Stimulated activated CD8-positive, alpha-beta memory T cell treated with anti-CD3 and anti-CD28 coated beads, Interleukin-4, amount 100 ng/mL, for 4 hours (primary cell): ENCODE results near the gene BHLHE41.

Experiments used
- DNase-seq, 2 donors: peaks; one replicate each; pipeline ENCODE4 v3.0.0-alpha.2; 2020; ENCODE audit warnings: low read depth in 2 of 2, low spot score in 1 of 2

The BHLHE41 gene

DNA sequence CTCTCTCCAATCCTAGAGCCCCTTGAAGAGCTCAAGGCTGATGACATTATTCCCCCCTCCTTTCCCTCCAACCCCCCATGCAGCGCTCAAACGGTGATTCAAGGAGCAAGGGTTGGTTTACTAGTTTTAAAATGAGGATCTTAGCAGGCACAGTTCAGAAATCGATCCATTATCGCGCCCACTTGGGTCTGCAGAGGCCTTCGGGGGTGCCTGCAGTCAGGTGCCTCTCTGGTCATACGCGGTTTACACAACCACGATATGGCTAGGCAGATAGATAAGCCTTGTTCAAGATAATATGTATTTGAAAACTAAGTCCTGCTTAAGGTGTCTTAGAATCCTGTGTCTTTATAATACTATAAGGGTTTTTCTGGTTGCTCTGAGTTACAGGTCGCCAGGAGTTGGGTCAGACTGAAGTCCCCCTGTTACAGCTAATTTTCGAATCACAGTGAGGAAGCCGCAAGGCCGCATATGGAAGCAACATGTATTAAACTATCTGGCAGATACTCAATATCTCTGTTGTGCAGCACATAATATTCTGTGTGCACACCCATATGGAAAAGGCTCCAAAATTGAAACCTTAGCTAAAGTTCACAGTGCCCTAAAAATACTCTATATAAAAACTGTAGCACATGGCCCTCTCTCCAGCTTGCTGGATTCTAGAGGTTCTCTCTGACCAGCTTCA, 10.0 kb downstream of the BHLHE41 start:
- no peak for DNase-seq

DNA sequence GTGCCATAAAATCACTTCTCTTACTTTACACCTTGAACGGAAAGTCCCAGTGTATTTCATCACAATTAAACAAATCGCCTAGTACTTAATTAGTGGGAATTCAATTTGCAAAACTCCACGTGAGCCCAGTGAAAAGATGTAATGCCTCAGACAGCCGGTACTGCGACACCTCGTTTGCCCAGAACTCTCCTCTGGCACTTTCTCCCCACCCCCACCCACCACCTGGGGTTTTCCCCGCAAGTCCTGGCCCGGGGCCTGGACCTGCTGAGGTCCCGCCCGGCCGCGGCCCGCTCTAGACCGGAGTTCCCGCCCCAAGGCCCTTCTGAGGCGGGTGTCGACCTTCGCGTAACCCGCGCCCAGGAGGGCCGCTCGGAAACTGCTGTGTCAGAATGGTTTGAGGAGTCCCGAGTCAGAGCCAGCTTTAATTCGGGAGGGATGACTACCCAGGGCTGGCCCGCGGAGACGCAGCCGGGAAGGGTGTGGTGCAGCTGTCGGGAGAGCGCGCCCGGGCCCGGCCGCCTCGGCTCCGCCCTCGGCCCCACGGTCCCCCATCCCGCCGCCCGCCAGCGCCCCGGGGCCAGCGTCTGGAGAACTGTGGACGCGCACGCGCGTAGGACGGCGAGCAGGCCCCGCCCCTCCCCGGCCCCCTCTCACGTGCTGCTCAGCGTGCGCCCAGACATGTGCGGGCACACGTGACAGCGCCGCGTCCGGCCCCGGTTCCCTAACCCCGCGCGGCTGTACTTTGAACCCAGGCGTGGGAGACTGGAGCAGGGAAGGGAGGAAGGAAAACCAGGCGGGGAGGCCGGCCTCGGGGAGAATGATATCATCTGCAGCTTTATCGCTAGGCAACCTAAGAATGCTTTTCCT, 10.8 kb downstream of the BHLHE41 start:
- DNase-seq, result peak; percentile 39 to 66

DNA sequence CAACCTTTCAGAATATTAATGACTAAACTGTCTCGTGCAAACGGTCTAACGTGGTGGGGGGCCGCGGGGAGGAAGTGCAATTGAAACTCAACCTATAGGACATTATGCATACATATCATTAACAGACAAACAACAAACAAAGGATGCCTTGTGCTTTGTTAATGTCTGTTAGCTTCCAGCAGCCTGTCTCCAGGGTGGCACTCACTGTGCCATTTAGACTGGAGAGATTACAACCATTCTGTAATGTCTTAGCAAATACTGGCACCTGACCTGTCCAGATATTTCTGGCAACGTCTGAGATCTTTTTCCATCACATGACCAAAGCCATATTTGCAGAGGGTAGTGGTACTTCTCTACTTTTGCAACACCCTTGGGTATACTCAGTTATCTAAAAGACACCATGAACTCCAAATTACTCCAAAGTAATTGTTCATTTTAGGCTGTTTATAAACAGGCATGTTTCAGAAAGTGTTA, 11.6 kb downstream of the BHLHE41 start:
- no peak for DNase-seq

DNA sequence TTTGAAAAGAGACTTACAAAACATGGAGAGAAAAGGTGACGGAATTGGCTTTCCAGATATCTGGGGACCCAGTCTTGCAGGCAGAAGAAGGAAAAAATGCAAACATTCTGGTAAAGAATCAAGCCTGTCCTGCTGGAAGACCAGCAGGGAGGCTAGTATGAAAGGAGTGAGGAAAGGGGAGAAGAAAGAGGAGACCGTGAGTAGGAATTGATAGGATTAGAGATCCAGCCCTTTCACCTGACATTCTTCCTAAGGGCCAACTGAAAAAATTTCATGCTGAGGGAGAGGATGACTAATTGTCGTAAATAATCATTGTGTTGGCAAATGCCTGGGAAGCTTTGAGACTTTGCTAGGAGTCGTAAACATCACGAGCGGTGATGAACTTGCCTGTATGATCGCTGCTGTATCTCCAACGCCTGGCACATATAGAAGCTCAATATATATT, 12.1 kb downstream of the BHLHE41 start:
- no peak for DNase-seq

DNA sequence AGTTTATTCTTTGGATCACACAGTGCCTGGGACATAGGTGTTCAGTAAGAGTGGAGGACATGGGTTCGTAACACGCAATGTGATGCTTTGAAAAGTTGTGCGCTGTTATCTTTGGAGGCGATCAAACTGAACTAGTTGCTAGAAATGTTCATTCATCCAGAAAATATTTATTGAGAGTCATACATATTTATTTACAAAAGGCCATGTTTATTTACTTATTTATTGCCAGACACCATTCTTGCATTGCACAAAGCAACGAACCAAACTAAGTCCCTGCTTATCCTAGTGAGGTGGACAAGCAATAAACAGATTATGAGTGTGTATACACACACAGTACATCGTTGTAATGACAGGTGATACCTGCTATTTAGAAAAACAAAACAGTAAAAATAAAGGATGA, 12.6 kb downstream of the BHLHE41 start:
- no peak for DNase-seq

DNA sequence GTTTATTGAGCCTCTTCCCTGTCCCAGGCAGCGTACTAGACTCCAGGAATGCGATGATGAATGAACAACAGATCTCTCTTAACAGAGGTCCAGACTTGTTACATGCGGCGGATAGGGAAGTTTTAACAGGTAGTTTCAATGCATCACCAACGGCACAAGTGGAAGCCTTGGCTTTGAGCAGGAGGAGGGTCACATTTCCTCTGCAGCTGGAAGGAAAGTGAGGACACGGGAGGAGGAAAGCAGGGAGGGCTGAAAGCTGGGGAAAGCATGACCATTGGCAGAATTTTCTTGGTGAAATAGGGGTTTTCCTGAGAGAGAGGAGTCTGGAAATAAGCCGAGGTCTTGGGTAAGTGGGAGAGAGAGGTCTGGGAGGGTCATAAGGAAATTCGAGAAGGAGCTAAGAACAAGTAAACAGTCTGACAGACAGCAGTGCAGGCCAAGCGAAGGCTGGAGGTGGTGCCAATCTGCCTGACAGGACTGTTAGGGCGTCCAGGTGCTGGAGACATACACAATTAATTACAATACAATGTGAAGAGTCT, 15.4 kb downstream of the BHLHE41 start:
- DNase-seq, result no peak

DNA sequence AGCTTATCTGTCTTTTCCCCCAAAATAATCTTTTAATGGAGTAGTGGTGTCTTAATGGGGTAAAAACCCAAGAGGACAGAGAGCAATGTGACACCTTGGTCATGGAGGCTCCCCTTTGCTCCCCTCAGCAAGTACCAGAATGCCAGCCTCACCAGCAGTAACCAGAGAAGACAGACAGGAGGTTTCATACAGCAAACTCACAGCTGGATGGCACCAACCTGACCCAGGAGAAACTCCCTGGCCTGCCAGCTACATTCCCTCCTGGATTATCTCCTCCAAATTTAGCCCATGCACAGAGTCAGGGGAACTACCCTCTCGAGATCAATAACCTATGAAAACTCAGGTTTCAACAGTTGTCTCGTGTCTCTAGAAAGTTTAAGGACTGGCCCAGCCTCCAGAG, 15.9 kb downstream of the BHLHE41 start:
- no peak for DNase-seq

DNA sequence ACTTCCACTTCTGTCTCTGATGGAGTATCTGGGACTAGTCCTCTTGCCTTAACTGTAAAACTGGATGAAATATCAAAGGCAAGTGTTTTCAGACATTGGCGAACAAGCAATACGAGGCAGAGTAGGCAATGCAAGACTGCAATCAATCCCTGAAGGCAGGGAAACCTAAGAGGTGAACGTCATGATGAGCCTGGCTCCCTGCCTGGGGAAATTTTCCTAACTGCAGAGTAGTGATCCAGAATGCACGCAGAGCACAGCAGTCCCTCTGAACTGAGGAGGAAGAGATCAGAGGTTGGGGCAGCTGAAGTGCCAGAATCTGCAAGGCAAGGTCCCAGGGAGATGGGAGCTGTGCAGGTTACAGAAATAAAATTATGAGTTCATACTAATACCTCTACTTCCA, 18.5 kb downstream of the BHLHE41 start:
- DNase-seq, result no peak

DNA sequence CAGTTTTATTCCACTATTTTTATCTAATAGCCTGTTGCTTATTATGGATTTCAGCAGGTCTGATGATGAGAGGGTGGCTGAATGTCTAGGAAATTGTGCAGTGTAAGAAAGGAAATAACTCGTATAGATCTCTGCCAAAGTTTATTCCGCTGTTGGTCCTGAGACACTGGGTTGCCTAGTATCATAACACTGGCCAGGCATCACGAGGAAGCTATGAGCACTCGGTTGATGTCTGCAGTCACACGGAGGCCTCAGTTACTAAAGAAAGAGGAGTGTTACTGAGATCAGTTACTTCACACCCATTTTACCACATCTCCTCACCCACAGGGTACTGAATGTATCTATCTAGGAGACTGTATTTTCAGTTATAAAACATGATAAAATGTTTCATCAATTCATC, 21.9 kb downstream of the BHLHE41 start:
- no peak for DNase-seq

DNA sequence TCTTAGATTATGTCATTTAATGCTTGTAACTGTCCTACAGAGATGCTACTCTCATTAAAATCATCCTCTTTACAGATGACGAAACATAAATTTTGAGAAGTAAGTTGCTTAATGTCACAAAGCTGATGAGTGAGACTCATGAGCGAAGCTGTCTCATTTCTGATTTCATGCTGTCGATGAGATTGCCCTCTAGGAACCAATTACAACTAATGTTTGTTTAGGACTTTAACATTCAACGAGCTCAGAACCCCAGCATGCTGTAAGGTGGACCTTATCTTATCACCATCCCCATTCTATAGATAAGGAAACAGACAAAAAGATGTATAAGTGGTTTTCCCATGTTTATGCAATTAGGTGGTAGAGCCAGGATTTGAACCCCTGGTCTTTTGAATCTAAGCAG, 23.1 kb downstream of the BHLHE41 start:
- no peak for DNase-seq

DNA sequence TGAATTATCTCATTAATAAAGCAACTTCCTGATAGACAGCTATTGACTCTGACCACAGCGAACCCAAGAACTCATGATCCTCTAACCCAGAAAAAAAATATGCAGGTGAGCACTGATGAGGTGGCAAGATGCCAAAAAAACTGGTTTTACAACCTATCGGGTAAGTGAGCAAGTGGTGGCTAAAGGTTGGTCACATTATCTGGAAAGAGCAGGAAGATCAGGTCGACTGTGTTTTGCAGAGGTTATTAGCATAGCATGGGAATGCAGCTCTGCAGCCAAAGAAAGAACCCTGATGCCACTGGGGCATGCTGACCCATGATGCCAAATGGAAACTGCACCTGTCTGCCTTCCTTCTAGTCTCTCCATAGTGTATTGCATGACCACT, 23.5 kb downstream of the BHLHE41 start:
- DNase-seq, result no peak

DNA sequence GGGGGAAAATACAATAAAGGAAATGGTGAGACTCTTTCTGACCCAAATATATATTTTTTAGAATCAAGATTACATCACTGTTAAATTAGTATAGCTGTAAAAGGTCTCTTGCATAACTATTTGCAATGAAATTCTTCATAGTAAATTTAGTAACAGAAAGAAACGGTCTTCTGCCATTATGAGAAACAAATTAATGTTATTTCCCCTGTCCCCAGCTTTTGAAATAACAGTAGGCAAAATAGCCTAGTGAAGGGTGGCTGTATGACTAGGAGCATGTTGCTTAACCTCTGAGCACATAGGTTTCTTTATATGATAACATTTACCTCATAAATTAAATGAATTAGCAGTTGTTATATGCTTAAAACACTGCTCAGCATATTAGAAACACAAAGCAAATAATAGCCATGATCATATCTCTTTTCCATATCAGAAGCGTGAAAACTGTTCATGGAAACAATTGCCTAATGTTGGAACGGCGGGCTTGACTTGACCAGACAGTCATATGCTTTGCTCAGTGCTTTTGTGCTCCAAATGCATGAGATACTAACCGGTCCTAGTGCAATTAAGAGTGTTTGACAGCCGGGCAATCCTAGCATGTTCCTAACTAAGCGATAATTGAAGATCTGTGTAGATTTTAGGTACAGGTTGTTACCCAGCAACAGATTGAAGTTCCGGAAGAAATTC, 24.0 kb downstream of the BHLHE41 start:
- DNase-seq, result no peak

DNA sequence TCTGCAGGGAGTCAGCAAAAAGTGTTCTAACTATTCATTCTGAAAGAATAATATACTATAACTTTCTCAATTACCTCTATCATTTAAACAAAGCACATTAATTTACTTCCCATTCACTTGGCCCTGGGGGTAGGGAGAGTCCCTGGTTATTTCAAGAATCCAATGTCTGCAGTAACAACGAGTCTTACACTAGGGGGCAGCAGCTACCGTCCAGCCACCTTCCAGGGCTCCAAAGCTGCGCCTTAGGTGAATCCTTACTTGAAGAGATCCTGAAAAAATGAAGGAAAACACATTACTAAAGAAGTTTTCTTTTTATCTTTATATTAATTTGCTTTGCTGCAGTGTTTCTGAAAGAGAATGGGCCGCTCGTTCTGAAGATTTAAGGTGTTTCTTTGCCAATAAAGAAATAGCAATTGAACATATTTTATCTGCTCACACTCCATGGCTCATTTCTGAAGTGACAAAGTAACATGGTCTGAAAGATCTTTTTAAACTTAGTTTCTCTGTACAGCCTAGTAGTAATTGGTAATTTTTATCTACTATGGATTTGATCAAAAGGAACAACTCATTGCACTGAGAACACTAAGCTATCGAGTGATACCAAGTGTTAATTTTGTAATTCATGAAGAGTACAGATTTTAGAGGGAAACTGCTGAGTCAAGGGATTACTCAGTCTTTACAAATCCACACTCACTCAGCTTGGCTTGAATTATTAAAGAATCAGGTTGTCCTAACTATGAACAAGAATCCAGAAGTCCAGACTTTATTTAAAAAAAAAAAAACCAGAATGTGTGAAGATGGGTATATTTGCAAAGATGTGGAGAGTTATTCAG, 27.6 kb downstream of the BHLHE41 start:
- peak; percentile 15 to 29 for DNase-seq

DNA sequence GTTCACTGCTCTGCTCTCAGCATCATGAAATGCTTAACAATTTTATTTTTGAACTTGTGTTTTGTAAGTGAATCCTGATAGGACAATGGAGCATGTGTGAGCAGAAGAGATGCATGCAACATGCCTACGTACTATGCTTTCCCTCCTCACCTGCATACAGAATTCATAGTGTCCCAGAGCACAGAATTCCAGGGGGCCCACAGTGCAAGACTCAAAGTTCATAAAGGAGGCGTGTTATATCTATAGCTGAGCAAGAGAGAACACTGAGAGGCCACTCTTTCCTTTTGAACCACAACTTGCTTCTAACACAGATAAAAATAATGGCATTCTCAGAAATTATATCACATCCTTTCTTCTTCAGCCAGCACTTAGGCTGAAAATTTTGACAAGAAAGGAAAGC, 28.8 kb downstream of the BHLHE41 start:
- DNase-seq, result no peak

DNA sequence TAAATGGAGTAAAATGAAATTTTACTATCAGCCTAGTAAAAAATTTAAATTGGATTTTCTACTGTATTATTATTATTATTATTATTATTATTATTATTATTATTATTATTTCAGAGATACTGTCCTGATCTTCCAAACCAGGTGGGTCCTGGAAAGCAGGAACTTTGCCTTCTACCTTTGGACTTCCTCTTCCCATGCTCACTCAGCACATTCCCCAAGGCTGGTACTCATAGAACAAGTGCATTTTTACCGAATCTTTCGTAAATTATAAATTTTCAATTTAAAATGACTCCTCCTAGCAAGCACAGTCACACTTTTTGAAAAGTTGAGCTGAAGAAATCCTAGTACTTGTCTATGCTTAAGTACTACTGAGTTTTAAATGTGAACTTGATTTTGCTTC, 29.7 kb downstream of the BHLHE41 start:
- DNase-seq, result no peak

DNA sequence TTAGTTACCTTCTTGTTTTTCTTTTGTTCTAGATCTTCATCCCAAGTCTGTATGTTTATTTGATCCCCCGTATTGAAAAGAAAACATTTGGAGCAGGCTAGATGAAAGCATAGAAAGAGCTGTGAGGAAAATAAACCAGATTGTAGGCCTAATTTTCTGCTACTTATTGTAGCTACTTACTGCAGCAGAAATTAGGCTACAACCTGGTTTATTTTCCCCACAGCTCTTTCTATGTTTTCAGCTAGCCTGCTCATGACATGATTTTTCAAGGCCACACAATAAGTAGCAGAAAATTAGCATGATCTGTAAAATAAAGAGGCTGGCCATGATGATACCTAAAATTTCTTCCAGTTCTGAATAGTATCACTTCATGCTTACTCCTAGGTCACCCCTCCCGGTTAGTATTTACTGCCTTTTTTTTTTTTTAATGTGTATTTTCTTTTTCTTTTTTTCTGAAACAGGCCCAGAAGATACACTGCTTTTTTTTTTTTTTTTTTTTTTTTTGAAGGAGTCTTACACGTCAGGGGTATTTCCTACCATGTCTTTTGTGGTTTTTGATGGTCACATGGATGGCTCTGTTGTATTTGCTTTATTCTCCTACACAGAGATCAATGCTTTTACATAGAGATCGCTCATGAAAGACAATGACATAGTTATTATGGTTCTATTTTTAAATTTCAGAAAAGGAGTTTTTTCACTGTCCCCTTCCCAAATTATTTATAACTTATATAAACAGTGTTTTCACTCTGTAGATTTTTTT, 32.3 kb downstream of the BHLHE41 start:
- DNase-seq, result no peak

DNA sequence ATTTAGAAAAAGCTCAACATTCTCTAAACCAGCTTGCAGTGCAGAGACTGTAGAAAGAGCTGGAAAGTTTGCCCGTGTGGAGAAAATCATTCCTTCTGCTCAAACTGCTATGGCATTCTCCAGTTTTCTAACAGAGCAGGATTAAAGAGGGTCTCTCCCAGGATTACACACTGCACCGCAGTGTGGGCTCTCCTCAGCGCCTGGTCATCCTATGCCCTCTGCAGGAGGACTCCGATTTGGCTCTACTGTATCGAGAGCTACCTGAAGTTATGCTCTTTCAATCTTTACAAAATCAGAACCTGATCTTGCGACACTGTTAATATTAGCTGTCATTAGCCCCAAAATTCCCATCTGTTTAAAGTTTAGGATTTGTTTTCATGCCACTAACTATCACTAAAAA, 33.0 kb downstream of the BHLHE41 start:
- no peak for DNase-seq

DNA sequence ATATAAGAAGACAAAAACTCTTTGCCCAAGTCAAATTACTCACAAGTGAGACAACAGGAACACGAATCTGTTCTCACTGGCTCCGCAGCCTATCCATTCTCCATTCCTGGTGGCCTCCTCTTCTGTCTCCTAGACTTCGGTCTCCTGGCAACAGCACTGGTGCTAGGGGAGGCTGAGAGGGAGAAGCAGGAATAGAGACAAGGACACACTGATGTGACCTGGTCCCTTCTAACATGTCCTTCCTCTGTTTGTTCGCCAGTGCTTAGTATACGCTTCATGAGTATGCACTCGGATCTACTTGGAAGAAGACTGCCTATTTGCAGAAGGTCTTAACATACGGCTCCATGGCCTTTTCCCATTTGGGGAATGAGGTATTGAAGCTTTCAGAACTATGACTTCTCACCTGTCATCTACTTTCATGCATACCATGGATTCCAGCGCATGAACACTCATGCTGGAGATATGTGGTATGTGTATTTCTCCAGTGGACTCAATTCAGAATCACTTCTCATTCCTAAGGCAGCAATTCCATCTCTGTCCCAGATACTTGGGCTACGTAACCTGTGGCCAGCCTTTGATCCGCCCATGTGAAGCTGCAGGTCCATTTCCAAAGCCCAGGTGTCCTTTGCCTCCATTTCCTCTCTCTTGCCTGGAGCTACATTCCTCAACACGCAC, 33.9 kb downstream of the BHLHE41 start:
- no peak for DNase-seq

DNA sequence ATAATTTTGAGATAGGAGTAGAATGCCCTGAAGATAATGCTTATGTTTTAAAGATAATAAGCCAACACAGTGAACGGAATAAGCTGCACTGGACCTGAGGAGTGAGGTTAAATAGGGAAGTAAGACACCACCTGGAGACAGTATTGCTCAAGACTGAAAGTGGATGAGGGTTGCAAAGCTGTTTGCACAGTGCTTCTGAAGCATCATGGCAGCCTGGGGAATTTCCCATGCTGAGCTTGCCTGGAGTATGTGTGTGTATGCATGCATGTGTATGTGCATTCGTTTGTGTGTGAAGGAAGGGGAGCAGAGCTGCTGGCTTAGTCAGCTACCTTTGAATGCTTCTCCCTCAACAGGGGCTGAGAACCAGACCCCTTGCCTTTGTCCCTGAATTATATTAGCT, 35.8 kb downstream of the BHLHE41 start:
- no peak for DNase-seq

DNA sequence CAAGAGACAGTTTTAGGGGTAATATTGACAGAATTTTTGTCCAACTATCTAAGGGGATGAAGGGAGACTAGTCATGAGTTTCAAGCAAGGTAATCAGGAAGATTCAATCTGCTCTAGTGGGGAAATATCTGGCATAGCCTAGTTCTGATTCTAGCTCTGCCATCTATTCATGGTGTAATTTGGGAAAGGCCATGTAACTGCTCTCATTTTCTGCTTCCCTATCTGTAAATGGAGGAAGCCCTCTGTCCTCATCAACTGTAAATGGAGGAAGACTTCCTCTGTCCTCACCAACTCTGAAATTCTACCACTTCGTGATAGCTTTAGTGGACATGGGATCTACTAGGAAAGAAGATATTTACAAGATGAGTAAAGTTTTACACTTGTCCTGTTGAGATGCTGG, 37.9 kb downstream of the BHLHE41 start:
- no peak for DNase-seq
